ENCODE measurements around the gene OXT. TPM values are rescaled to one million over a fixed set of nuclear protein-coding genes. Genes with fewer than 3 reads are reported as not detected.

OXT gene
- polyA plus RNA-seq, 1 experiment: not detected

- ChIA-PET POLR2A (no interaction called here), CTCF (no interaction called here)
- Histone ChIP-seq H3K4me3 (ENCODE audit: low read depth, low read length) (no peak overlapping the region), H3K27me3 (ENCODE audit: control insufficient read depth, insufficient read depth, low read length) (no peaks in the 10 kb centered on the region), H3K9me3 (ENCODE audit: control insufficient read depth, insufficient read depth, low read length) (no peaks in the 10 kb centered on the region), H3K27ac (ENCODE audit: low read depth, low read length) (no peak overlapping the region)
- no peak for DNase-seq (ENCODE audit: low read depth, low spot score)
- no peak for TF ChIP-seq CTCF (IDR thresholded peaks at IDR 0.05; ENCODE audit: low read depth, low read length)
These were observed 34.8 kb downstream of the OXT start for GRCh38 chr20:3106185-3106584.

GRCh38 chr20:3106658-3107463 is 35.4 kb downstream of the OXT start:
- Histone ChIP-seq H3K27ac (ENCODE audit: low read depth, low read length) (no peak overlapping the region), H3K4me3 (ENCODE audit: low read depth, low read length) (no peak overlapping the region), H3K9me3 (ENCODE audit: control insufficient read depth, insufficient read depth, low read length) (no peaks in the 10 kb centered on the region), H3K27me3 (ENCODE audit: control insufficient read depth, insufficient read depth, low read length) (no peaks in the 10 kb centered on the region)
- POLR2A ChIA-PET: no interaction called here
- TF ChIP-seq CTCF (IDR thresholded peaks at IDR 0.05; ENCODE audit: low read depth, low read length): no peak
- CTCF ChIA-PET: no interaction called here
- DNase-seq (ENCODE audit: low read depth, low spot score): no peak

GRCh38 chr20:3107464-3108025 is 36.1 kb downstream of the OXT start:
- DNase-seq (ENCODE audit: low read depth, low spot score): no peak
- ChIA-PET POLR2A (no interaction called here), CTCF (no interaction called here)
- no peak overlapping the region for H3K4me3 ChIP-seq (ENCODE audit: low read depth, low read length)
- no peaks in the 10 kb centered on the region for H3K27me3 ChIP-seq (ENCODE audit: control insufficient read depth, insufficient read depth, low read length)
- no peaks in the 10 kb centered on the region for H3K9me3 ChIP-seq (ENCODE audit: control insufficient read depth, insufficient read depth, low read length)
- TF ChIP-seq CTCF (IDR thresholded peaks at IDR 0.05; ENCODE audit: low read depth, low read length): no peak
- H3K27ac ChIP-seq (ENCODE audit: low read depth, low read length): no peak overlapping the region

- no peak for TF ChIP-seq CTCF (IDR thresholded peaks at IDR 0.05; ENCODE audit: low read depth, low read length)
- H3K4me3 ChIP-seq (ENCODE audit: low read depth, low read length): no peak overlapping the region
- POLR2A ChIA-PET: no interaction called here
- H3K27me3 ChIP-seq (ENCODE audit: control insufficient read depth, insufficient read depth, low read length): no peaks in the 10 kb centered on the region
- CTCF ChIA-PET: interaction anchor here (0.5 kb wide), 1 partner anchor 55 kb away, joined by 4 read pairs; no protein-coding TSS in a partner anchor
- no peak overlapping the region for H3K27ac ChIP-seq (ENCODE audit: low read depth, low read length)
- H3K9me3 ChIP-seq (ENCODE audit: control insufficient read depth, insufficient read depth, low read length): no peaks in the 10 kb centered on the region
- DNase-seq (ENCODE audit: low read depth, low spot score): no peak
These were observed 38.2 kb downstream of the OXT start for GRCh38 chr20:3109350-3110302.
